Measurements from ENCODE around the gene ATAD5.
"Not testable (repeated sequence)": the region's sequence is repeated elsewhere in the genome, so short reads cannot be mapped to it uniquely, and the experiment has no call there.

ATAD5 gene

DNA sequence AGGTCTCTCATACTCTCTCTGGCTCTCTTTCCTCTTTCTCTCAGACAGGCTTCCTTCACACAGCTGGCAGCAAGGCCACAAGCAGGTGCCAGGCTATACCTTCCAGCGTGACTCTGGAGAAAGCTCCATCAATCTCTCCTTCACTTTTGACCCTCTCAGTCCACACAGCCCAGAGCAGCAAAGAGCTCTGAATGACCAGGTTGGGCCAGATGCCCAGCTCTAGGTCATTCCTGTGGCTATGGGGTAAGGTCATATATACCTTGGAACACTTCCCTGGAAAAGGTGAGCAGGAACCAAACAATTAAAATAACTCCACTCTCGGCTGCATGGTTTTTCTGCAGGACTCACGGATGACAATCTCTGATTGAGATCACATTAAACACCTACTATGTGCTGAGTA is 98.7 kb downstream of the ATAD5 start:
- TF ChIP-seq, protein P1, sequence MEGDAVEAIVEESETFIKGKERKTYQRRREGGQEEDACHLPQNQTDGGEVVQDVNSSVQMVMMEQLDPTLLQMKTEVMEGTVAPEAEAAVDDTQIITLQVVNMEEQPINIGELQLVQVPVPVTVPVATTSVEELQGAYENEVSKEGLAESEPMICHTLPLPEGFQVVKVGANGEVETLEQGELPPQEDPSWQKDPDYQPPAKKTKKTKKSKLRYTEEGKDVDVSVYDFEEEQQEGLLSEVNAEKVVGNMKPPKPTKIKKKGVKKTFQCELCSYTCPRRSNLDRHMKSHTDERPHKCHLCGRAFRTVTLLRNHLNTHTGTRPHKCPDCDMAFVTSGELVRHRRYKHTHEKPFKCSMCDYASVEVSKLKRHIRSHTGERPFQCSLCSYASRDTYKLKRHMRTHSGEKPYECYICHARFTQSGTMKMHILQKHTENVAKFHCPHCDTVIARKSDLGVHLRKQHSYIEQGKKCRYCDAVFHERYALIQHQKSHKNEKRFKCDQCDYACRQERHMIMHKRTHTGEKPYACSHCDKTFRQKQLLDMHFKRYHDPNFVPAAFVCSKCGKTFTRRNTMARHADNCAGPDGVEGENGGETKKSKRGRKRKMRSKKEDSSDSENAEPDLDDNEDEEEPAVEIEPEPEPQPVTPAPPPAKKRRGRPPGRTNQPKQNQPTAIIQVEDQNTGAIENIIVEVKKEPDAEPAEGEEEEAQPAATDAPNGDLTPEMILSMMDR (conservative IDR thresholded peaks at IDR 0.05; ENCODE audit: low read depth, low read length): no peak
- no peak overlapping the region for H3K4me3 ChIP-seq (ENCODE audit: low read length)

DNA sequence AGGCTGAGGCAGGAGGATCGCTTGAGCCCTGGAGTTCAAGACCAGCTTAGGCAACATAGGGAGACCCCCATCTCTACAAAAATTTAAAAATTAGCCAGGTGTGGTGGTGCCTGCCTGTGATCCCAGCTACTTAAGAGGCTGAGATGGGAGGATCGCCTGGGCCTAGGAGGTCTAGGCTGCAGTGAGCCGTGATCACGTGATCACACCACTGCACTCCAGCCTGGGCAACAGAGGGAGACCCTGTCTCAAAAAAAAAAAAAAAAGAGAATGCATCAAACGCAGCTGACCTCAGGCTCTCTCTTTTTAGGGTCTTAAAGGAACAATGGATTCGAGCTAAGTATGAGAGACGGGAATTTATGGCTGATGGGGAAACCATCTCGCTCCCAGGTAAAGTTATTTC is 99.8 kb downstream of the ATAD5 start:
- not testable (repeated sequence) for H3K4me3 ChIP-seq (ENCODE audit: low read length); DNase-seq (ENCODE audit: low read depth)

More for the DNA sequence above, 98.7 kb downstream of the ATAD5 start:
- DNase-seq (ENCODE audit: low read depth): no peak

DNA sequence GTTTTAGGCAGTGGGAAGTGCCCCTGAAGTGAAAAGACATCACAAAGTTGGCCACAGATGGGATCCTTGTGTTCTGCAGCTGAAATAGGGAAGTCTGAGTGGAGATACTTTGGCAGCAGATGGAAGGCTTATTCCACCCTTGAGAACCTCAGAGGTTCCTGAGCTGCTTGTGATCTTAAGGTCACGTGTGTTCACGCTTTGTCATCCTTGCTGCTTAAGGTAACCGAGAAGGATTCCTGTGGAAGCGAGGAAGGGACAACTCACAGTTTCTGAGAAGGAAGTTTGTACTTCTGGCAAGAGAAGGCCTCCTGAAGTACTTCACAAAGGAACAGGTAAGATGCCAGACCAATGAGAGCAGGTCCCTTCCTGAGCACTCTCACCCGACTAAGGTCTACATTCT is 102.2 kb downstream of the ATAD5 start:
- DNase-seq (ENCODE audit: low read depth): no peak
- no peak overlapping the region for H3K4me3 ChIP-seq (ENCODE audit: low read length)
- TF ChIP-seq, protein P1 (conservative IDR thresholded peaks at IDR 0.05; ENCODE audit: low read depth, low read length): no peak

DNA sequence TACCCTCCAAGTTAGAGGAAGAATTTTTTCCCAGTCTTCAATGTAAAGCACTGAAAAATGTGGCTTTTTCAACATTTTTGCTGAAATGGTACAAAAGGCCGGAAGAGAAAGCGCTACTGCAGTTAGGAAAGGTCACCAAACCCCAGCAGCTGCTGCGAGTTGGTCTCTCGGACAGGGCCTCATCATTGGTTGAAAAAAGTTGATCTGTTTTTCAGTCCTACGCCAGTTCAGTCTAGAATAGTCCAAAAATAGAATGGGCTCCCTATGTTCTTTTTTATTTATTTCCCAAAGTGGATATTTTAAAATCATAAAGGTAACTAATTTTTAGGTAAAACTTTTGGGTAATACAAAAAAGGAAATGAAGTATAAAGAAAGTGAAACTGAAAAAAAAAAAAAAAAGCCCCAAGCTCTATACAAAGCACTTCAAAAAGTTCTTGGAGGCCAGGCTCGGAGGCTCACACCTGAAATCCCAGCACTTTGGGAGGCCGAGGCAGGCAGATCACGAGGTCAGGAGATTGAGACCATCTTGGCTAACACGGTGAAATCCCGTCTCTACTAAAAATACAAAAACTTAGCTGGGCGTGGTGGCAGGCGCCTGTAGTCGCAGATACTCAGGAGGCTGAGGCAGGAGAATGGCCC is 107.4 kb downstream of the ATAD5 start:
- TF ChIP-seq, protein P1 (conservative IDR thresholded peaks at IDR 0.05; ENCODE audit: low read depth, low read length): no peak

DNA sequence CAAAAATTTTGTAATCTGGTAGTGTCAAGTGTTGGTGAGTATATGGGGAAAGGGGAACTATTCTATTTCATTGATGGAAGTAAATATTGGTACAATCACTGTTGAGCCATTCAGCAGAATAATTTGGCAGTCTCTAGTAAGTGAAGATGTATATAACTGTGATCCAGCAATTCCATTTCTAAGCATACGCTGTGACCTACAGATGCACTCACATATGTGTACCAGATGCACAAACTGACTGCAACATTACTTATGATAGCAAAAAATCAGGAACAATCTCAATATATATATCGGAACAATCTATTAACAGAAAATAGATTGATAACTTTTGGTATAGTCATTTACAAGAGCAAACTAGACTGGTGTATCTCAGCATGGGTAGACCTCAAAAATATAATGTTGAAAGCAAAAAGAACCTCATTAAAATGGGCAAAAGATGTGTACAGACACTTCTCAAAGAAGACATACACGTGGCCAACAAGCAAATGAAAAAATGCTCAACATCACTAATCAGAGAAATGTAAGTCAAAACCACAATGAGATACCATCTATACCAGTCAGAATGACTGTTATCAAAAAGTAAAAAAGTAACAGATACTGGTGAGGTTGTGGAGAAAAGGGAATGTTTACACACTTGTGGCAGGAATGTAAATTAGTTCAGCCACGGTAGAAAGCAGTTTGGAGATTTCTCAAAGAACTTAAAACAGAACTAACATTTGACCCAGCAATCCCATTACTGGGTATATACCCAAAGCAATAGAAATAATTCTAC is 110.7 kb downstream of the ATAD5 start:
- TF ChIP-seq, protein P1 (conservative IDR thresholded peaks at IDR 0.05; ENCODE audit: low read depth, low read length): no peak
- H3K4me3 ChIP-seq (ENCODE audit: low read length): no peak overlapping the region
- no peak for DNase-seq (ENCODE audit: low read depth)

More for the DNA sequence above, 107.4 kb downstream of the ATAD5 start:
- DNase-seq (ENCODE audit: low read depth): no peak
- no peak overlapping the region for H3K4me3 ChIP-seq (ENCODE audit: low read length)

Data from retinal pigment epithelial cell (primary cell).